ENCODE measurements around the gene POM121.
"Not testable (repeated sequence)": the region's sequence is repeated elsewhere in the genome, so short reads cannot be mapped to it uniquely, and the experiment has no call there.

DNA sequence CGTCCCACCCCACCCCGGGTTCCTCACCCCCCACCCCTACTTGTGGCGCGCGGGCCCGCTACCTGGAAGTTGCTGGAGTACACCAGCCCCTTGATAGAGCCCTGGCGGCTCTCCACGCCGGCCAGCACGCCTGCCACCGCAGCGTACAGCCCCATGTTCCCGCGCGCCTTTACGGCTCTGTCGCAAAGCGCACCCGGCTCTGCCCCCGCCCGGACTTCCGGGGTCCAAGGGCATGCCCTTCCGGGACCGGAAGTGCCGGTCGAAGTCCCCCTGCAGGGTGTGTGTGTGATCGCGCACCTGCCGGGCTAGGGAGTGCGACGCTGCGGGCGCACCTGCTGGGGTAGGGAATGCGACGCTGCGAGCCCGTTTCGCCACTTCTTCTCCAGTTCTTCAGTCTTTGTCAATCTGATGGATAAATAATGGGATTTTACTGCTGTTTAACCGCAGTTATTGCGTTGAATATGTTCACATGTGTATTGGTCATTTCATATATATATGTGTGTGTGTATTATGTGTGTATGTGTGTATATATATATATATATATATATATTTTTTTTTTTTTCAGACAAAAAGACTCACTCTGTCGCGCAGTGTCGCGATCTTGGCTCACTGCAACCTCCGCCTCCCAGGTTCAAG is 29.8 kb downstream of the POM121 start:
- not testable (repeated sequence) for TF ChIP-seq CTCF, POLR2A, EP300, POLR2AphosphoS5 (IDR thresholded peaks at IDR 0.05)

Data from upper lobe of left lung (tissue), 4 donors.